Islet of Langerhans (tissue), 1 donor: ENCODE measurements around the gene FUNDC1.
"Not testable (repeated sequence)": the region's sequence is repeated elsewhere in the genome, so short reads cannot be mapped to it uniquely, and the experiment has no call there.

ENCODE experiments used
- FAIRE-seq: peaks from one replicate; lab custom pipeline; 2011; peaks lifted over from hg19 to GRCh38; lab: Jason Lieb, UNC

Gene FUNDC1

GRCh38 chrX:44542567-44543325 lies at the start of gene FUNDC1:
Gene FUNDC1 (minus strand): TSS chrX:44542859. CDS start chrX:44542832, 27 bp downstream.
- FAIRE-seq, result no peak

DNA sequence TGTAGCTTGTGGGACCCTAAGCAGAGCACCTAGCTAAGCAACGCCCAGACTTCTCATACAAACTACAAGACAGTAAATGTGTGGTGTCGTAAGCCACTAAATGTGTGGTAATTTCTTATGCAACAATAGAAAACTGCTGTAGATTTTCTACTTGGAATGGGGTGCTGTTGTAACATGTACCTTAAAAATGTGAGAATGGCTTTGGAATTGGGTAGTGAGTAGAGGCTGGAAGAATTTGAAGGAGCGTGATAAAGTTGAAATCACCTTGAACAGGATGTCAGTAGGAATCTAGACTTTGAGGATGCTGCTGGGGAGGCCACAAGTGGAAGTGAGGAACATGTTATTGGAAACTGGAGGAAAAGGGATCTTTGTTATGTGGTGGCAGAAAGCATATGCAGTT lies 43.2 kb upstream of the FUNDC1 start:
- no peak for FAIRE-seq

DNA sequence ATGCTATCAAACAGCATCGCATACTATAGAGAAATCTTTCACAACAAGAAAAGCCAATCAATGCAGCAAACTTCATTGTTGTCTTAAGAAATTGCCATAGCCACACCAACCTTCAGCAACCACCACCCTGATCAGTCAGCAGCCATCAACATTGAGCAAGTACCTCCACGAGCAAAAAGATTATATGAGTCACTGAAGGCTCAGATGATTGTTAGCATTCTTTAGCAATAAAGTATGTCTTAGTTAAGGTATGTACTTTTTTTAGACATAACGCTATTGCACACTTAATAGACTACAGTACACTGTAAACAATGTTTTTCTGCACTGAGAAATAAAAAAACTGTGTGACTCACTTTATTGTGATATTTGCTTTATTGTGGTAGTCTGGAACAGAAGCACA lies 37.8 kb upstream of the FUNDC1 start:
- no peak for FAIRE-seq

GRCh38 chrX:44572340-44572938 lies 29.8 kb upstream of the FUNDC1 start:
- FAIRE-seq, result no peak

DNA sequence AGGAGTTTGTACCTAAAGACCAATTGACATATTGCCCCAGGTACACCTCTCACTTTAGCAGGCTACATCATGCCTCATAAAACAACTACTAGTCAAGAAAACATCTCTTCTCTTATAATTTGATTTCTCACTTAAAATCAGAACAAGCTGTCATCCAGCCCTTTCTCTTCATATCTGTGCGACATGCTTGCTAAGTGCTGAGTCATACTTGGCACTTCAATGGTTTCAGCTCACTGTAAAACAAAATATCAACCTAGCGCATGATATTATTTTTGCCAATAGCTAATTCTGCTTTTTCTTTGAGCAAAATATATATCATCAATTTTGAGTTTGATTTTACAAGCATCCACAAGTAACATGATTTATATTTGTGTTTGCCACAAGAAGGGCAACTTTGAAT lies 27.9 kb upstream of the FUNDC1 start:
- no peak for FAIRE-seq

DNA sequence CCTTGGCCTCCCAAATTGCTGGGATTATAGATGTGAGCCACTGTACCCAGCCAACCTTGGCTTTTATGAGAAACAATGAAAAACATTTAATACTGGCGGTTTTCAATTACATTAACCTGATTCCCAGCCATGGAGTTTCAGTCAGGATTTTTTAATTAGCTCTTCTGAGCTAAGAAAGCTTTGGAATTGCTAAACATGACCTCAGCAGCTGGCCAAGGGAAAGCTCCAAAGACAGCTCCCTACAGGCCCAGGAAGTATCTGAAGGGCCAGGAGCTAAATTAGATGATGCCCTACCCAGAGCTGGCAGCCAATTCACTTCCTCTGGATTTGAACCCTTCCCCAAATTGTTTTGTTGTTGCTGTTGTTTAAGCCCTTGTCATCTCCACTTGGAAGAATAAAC lies 26.5 kb upstream of the FUNDC1 start:
- FAIRE-seq, result no peak

- FAIRE-seq, result no peak
These were observed 25.5 kb upstream of the FUNDC1 start for GRCh38 chrX:44568196-44568595.

GRCh38 chrX:44561896-44562295 lies 19.2 kb upstream of the FUNDC1 start:
- FAIRE-seq, result not testable (repeated sequence)

GRCh38 chrX:44550563-44550962 lies 7.9 kb upstream of the FUNDC1 start:
- FAIRE-seq, result no peak

DNA sequence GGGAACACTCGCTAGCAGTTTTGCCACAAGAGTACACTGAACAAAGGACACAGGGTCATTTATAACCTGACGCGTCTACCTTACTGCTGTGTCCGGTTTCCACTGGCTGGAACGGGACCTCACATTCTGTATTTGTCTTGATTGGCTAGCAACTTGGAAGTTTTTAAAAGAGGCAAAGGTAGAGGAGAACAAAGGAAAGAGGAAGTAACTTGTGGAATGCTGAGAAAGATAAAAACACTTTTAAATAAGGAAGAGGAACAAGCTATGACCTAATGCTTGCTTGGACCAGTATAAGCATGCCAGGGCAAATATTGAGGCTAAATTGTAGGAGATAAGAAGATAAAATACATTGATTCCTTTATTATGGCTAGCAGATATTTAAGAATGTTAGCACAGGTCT lies 2.8 kb upstream of the FUNDC1 start:
- not testable (repeated sequence) for FAIRE-seq

GRCh38 chrX:44544036-44544435 lies 1.4 kb upstream of the FUNDC1 start:
- no peak for FAIRE-seq

DNA sequence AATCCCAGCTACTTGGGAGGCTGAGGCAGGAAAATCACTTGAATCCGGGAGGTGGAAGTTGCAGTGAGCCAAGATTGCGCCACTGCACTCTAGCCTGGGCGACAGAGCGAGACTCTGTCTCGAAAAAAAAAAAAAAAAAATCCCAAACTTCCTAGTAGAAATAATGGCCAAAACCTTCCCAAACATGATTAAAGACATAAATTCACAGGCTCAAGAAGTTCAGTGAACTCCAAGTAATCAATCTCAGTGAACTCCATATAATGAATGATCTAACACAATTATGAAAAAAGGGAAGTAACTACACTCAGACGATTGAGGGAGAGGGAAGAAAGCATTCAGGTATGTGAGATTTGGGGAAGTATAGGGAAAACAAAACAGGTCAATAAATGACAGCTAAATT lies 6.5 kb downstream of the FUNDC1 start:
- no peak for FAIRE-seq

- FAIRE-seq, result no peak
These were observed 13.3 kb downstream of the FUNDC1 start for GRCh38 chrX:44529310-44529709.

- no peak for FAIRE-seq
These were observed 28.4 kb downstream of the FUNDC1 start for GRCh38 chrX:44514272-44514671.

- FAIRE-seq, result no peak
These were observed 35.4 kb downstream of the FUNDC1 start for GRCh38 chrX:44507292-44507691.

DNA sequence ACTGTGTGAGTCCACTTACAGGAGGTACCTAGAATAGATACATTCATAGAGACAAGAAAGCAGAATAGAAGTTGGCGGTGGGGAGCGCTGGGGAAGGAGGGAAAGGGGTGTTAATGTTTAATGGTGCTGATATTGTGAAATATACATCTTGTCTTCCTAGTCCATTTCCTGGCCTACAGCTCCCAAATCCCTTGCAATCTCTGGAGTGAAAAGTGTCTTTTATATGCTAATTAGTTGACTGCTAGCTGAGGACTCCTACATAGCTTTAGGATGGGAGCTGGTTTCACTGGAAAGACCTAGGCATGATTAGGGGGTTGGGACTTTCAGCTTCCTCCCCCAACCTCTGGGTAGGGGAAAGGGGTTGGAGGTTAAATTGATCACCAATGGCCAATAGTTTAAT lies 36.0 kb downstream of the FUNDC1 start:
- no peak for FAIRE-seq

- no peak for FAIRE-seq
These were observed 39.1 kb downstream of the FUNDC1 start for GRCh38 chrX:44503560-44503959.

DNA sequence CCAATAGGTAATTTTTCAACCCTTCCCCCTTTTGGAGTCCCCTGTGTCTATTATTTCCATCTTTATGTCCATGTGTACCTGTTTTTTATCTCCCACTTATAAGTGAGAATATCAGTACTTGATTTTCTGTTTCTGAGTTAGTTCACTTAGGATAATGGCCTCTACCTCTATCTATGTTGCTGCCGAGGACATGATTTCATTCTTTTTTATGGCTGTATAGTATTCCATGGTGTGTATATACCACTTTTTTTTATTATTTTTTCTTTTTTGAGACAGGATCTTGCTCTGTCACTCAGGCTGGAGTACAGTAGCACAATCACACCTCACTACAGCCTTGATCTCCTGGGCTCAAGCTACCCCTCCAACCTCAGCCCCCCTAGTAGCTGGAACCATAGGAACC lies 47.6 kb downstream of the FUNDC1 start:
- FAIRE-seq, result no peak

DNA sequence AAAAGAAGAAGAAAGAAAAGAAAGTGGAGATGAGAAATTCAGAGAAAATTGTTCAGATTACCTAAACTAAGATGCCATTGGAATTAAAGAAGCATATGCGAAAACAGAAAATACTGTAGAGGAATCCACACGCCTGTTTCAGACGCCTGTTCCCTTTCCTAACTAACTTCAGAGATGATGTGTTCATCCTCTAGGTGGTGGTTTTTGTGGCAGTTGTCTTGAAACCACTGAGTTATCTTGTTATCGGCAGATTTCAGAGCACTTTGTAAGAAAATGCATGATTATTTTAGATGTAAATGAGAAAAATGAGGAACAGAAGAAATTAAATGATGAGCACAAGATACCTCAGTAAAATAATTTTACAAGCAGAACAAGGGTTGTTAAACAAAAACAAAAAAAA lies 48.3 kb downstream of the FUNDC1 start:
- no peak for FAIRE-seq

GRCh38 chrX:44489515-44489914 lies 53.1 kb downstream of the FUNDC1 start:
- no peak for FAIRE-seq

GRCh38 chrX:44484607-44485146 lies 58.0 kb downstream of the FUNDC1 start:
- no peak for FAIRE-seq

GRCh38 chrX:44483965-44484606 lies 58.6 kb downstream of the FUNDC1 start:
- FAIRE-seq, result no peak

DNA sequence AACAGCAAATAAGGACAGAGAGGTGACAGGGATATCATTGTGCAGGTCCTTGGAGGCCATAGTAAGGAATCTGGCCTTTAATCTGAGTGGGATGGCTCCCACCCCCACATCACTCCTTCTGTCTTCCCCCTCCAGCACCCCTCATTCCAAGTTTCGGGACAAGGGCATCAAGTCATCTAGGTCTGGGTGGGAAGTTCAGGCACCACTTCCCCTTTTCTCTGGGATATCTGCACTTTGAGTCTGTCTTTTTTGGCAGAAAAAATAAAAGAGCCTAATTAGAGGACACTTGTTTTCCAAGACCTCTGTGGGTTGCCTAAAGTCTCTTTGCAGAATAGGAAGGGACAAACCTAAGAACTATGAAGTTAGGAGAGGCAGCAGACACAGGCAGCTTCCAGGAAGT lies 60.1 kb downstream of the FUNDC1 start:
- FAIRE-seq, result no peak
